Loucy (cell line): ENCODE data around the gene CPLANE2.

Experiments used
- H2AFZ ChIP-seq: fragments of 200-600 bp; sonication (generic); 2 replicates; pipeline ENCODE4 v1.6.0; 2016; ENCODE audit warnings: antibody characterized with exemption, mild to moderate bottlenecking, low read length, moderate library complexity
- H3F3A ChIP-seq: fragments of 200-600 bp; 2 replicates; pipeline ENCODE4 v1.6.0; 2016; ENCODE audit warnings: antibody characterized with exemption, low read depth, mild to moderate bottlenecking
- H3K27me3 ChIP-seq: fragments of 200-600 bp; sonication (generic); 2 replicates; pipeline ENCODE4 v1.6.1; 2014; ENCODE audit warnings: low read length, mild to moderate bottlenecking; ENCODE audit not compliant: insufficient read depth, poor library complexity, severe bottlenecking
- H3K36me3 ChIP-seq: fragments of 200-600 bp; sonication (generic); 2 replicates; pipeline ENCODE4 v1.6.1; 2016; ENCODE audit warnings: low read length; ENCODE audit not compliant: insufficient read depth
- H3K4me1 ChIP-seq: fragments of 200-600 bp; sonication (generic); 2 replicates; pipeline ENCODE4 v1.5.1; 2014; ENCODE audit warnings: low read length, mild to moderate bottlenecking; ENCODE audit not compliant: insufficient read depth, poor library complexity, severe bottlenecking
- H3K4me2 ChIP-seq: fragments of 200-600 bp; sonication (generic); 2 replicates; pipeline ENCODE4 v1.6.0; 2014; ENCODE audit warnings: antibody characterized with exemption, low read length, low read depth, mild to moderate bottlenecking; ENCODE audit not compliant: poor library complexity, severe bottlenecking
- H3K4me3 ChIP-seq: fragments of 200-600 bp; sonication (generic); 2 replicates; pipeline ENCODE4 v1.5.1; 2014; ENCODE audit warnings: low read length, mild to moderate bottlenecking, mixed read lengths; ENCODE audit not compliant: poor library complexity, severe bottlenecking
- H3K79me2 ChIP-seq: fragments of 200-600 bp; sonication (generic); 2 replicates; pipeline ENCODE4 v1.6.1; 2014; ENCODE audit warnings: low read length; ENCODE audit not compliant: insufficient read depth
- H3K9ac ChIP-seq: fragments of 200-600 bp; sonication (generic); 2 replicates; pipeline ENCODE4 v1.6.0; 2014; ENCODE audit warnings: mild to moderate bottlenecking, low read depth, low read length, moderate library complexity; ENCODE audit not compliant: poor library complexity, severe bottlenecking
- H3K9me2 ChIP-seq: fragments of 200-600 bp; sonication (generic); replicated peaks from 2 replicates; pipeline ENCODE4 v1.6.1; 2016; ENCODE audit warnings: low read depth, low read length, mixed read lengths
- H3K9me3 ChIP-seq: fragments of 200-600 bp; sonication (generic); 2 replicates; pipeline ENCODE4 v1.6.1; 2014; ENCODE audit warnings: mild to moderate bottlenecking, antibody characterized with exemption, low read length, low read depth; ENCODE audit not compliant: insufficient read depth
- H4K20me1 ChIP-seq: fragments of 200-600 bp; sonication (generic); 2 replicates; pipeline ENCODE4 v1.6.0; 2014; ENCODE audit warnings: antibody characterized with exemption, low read length, mild to moderate bottlenecking; ENCODE audit not compliant: insufficient read depth, poor library complexity, severe bottlenecking
- CTCF ChIP-seq: fragments of 200-600 bp; sonication (generic); conservative IDR thresholded peaks from 2 replicates; pipeline ENCODE4 v1.5.1; 2014; ENCODE audit warnings: mild to moderate bottlenecking, antibody characterized with exemption, low read length
- EZH2phosphoT487 ChIP-seq: fragments of 200-600 bp; IDR thresholded peaks from 2 replicates; pipeline ENCODE4 v1.6.1; 2018; ENCODE audit warnings: antibody characterized with exemption, mild to moderate bottlenecking, moderate library complexity, borderline replicate concordance

Gene CPLANE2

GRCh38 chr1:16279186-16279585 lies 42.2 kb upstream of the CPLANE2 start:
- Histone ChIP-seq H2AFZ (no peak overlapping the region), H3K4me3 (no peak overlapping the region), H3K36me3 (peaks cover 26% of the 10 kb centered on the region; the same call in 1 of the 2 replicates), H3F3A (no peaks in the 10 kb centered on the region), H4K20me1 (no peaks in the 10 kb centered on the region), H3K4me1 (no peaks in the 10 kb centered on the region), H3K9me3 (no peaks in the 10 kb centered on the region), H3K79me2 (no peaks in the 10 kb centered on the region; the same call in 1 of the 2 replicates), H3K27me3 (no peaks in the 10 kb centered on the region), H3K4me2 (no peak overlapping the region), H3K9ac (no peak overlapping the region), H3K9me2 (no peaks in the 10 kb centered on the region)
- TF ChIP-seq EZH2phosphoT487 (no peak), CTCF (no peak)

DNA sequence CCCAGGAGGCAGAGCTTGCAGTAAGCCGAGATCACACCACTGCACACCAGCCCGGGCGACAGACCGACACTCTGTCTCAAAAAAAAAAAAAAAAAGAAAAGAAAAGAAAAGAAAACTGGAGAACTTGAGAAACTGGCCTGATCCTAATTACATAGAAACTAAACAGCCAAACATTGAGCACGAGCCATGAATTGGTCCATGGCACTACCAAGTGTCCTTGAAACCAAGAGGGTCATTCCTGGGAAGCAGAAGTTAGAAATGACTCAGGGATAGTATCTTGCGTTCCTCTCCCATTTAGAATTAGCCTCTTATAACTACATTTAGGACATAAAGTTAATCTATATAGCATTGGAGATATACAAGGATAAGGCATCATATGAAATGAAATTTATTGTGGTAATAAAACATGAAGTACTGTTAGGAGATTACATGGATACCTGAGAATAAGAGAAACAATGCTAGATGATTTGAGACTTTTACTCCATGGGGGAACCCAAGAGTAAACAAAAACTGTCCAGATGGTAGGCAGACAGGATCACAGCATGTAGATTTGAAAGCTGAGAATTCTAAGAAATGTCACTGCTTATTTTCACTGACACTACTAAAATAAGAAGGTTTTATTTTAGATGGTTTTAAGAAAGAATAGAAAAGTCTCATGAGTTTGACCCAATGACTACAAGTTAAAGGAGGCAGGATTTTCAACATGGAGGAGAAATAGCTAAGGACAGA lies 39.5 kb upstream of the CPLANE2 start:
- H3K79me2 ChIP-seq = peaks cover 11% of the 10 kb centered on the region; the same call in 1 of the 2 replicates
- H3K9me3 ChIP-seq = no peaks in the 10 kb centered on the region
- no peak overlapping the region for H3K9ac ChIP-seq
- H3K9me2 ChIP-seq = no peaks in the 10 kb centered on the region
- H3K4me2 ChIP-seq = no peak overlapping the region
- H4K20me1 ChIP-seq = no peaks in the 10 kb centered on the region
- H3K27me3 ChIP-seq = no peaks in the 10 kb centered on the region
- no peak overlapping the region for H3K4me3 ChIP-seq
- no peaks in the 10 kb centered on the region for H3K4me1 ChIP-seq
- peaks cover 25% of the 10 kb centered on the region; the same call in 1 of the 2 replicates for H3K36me3 ChIP-seq
- H2AFZ ChIP-seq = no peak overlapping the region
- no peak for TF ChIP-seq CTCF
- no peaks in the 10 kb centered on the region for H3F3A ChIP-seq

DNA sequence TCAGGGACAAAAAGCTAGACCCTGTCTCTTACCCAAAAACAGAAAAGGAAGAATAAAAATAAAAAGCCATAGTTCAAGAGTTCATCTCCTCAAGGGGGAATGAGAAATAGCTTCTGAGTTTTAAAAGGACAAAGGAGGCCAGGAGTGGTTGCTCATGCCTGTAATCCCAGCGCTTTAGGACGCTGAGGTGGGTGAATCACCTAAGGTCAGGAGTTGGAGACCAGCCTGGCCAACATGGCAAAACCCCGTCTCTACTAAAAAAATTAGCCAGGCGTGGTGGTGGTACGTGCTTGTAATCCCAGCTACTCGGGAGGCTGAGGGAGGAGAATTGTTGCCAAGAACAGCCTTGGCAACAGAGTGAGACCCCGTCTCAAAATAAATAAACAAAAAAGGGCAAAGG lies 38.6 kb upstream of the CPLANE2 start:
- H3K9ac ChIP-seq = no peak overlapping the region

More for the DNA sequence above, 38.6 kb upstream of the CPLANE2 start:
- H3K4me1 ChIP-seq = no peaks in the 10 kb centered on the region
- H3K79me2 ChIP-seq = peaks cover 16% of the 10 kb centered on the region; the same call in 1 of the 2 replicates
- no peak overlapping the region for H3K4me3 ChIP-seq
- H3F3A ChIP-seq = no peaks in the 10 kb centered on the region
- no peak overlapping the region for H3K4me2 ChIP-seq
- TF ChIP-seq CTCF = no peak
- TF ChIP-seq EZH2phosphoT487 = no peak
- no peaks in the 10 kb centered on the region for H3K9me3 ChIP-seq
- H3K27me3 ChIP-seq = no peaks in the 10 kb centered on the region
- H3K36me3 ChIP-seq = peaks cover 24% of the 10 kb centered on the region; the same call in 1 of the 2 replicates
- no peaks in the 10 kb centered on the region for H3K9me2 ChIP-seq
- H2AFZ ChIP-seq = no peak overlapping the region
- no peaks in the 10 kb centered on the region for H4K20me1 ChIP-seq
